ENCODE measurements around the gene CRTAC1.

DNA sequence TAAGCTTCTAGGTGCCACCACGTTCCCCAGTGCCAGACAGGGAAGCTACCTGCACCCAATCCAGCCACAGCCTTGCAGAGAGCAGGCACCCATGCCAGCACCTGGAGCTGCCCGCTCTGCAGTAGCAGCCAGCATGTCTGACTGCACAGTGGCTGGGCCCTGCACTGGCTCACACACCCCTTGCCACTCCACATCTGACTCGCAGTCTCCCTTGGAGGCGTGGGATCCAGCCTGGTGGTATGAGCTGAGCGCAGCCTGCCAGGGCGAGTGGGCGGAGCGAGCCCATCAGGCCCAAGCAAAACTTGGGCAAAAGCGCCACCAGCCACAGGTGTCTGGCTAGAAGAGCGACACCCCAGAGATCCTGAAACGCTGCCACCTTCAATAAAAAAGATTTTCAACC lies 30.1 kb downstream of the CRTAC1 start:
- TF ChIP-seq POLR2AphosphoS5 (IDR thresholded peaks at IDR 0.05; ENCODE audit: insufficient read depth, low read depth, low read length) = no peak
- TF ChIP-seq POLR2A (IDR thresholded peaks at IDR 0.05; ENCODE audit: low read depth, low read length) = no peak
- no peak for TF ChIP-seq EZH2 (IDR thresholded peaks at IDR 0.05; ENCODE audit: borderline replicate concordance, low read depth, low read length, severe bottlenecking)
- TF ChIP-seq, protein P1, sequence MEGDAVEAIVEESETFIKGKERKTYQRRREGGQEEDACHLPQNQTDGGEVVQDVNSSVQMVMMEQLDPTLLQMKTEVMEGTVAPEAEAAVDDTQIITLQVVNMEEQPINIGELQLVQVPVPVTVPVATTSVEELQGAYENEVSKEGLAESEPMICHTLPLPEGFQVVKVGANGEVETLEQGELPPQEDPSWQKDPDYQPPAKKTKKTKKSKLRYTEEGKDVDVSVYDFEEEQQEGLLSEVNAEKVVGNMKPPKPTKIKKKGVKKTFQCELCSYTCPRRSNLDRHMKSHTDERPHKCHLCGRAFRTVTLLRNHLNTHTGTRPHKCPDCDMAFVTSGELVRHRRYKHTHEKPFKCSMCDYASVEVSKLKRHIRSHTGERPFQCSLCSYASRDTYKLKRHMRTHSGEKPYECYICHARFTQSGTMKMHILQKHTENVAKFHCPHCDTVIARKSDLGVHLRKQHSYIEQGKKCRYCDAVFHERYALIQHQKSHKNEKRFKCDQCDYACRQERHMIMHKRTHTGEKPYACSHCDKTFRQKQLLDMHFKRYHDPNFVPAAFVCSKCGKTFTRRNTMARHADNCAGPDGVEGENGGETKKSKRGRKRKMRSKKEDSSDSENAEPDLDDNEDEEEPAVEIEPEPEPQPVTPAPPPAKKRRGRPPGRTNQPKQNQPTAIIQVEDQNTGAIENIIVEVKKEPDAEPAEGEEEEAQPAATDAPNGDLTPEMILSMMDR (IDR thresholded peaks at IDR 0.05; ENCODE audit: extremely low read depth in 1 of 2, insufficient read depth in 1 of 2, low read depth in 1 of 2, low read length in 2 of 2) = no peak
- TF ChIP-seq FOS (IDR thresholded peaks at IDR 0.05; ENCODE audit: borderline replicate concordance, insufficient read depth, low read length) = no peak
- TF ChIP-seq MAX (IDR thresholded peaks at IDR 0.05; ENCODE audit: insufficient read depth, insufficient read length) = no peak
- no peak for TF ChIP-seq JUN (IDR thresholded peaks at IDR 0.05; ENCODE audit: borderline replicate concordance, insufficient read depth, insufficient read length, low read depth)
- TF ChIP-seq GATA2 (IDR thresholded peaks at IDR 0.05; ENCODE audit: insufficient read depth, insufficient read length, low read depth, low read length) = no peak
